Skin of body (tissue), 2 donors: Measurements from ENCODE around the gene ZDHHC4. TPM values are rescaled to one million over a fixed set of nuclear protein-coding genes. Genes with fewer than 3 reads are reported as not detected.
"Not testable (repeated sequence)": the region's sequence is repeated elsewhere in the genome, so short reads cannot be mapped to it uniquely, and the experiment has no call there.

Experiments used
- DNase-seq: peaks from one replicate; lab custom pipeline; 2025; lab: John Stamatoyannopoulos, UW
- total RNA-seq: library from RNA; depleted of rRNA; stranded (reverse); fragments of >200 nt; gene quantifications from one replicate; pipeline ENCODE4 v1.2.3, GENCODE V29; 2014

The ZDHHC4 gene
- total RNA-seq, 1 donor from 2014 or later: 30.3 TPM

GRCh38 chr7:6559896-6560295 lies 17.4 kb upstream of the ZDHHC4 start:
- no peak for DNase-seq

DNA sequence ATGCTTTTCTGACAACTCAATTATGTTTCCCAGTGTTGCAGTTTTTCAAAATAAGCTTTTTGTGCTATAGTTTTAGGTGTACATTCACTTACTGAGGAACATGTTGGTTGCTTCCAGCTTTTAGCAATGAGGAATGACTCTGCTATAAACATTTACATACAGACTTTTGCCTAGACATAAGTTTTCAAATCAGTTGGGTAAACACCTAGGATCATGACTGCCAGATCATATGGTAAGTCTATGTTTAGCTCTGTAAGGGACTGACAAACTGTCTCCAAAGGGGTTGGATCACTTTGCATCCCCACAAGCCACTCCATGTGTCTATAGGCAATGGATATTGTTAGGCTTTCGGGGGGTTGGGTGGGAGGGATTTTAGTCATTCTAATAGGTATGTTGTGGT lies 15.1 kb upstream of the ZDHHC4 start:
- DNase-seq: no peak

GRCh38 chr7:6563936-6564770 lies 13.1 kb upstream of the ZDHHC4 start:
- DNase-seq: no peak

DNA sequence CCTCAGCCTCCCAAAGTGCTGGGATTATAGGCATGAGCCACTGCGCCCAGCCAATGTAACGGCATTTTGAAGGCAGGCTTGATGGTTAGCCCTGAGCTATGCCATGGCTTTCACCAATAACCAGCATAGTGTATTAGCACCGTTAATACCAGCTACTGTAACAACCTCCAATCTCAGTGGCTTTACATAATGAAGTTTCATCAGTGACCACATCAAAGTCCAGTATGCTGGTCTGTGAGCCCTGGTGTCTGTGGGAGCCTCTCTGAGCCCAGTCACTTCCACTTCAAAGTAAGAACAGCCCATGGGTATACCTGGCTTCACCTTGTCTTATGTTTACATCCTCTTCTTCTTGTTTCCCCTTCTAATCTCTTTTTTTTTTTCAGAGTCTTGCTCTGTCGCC lies 11.6 kb upstream of the ZDHHC4 start:
- no peak for DNase-seq

DNA sequence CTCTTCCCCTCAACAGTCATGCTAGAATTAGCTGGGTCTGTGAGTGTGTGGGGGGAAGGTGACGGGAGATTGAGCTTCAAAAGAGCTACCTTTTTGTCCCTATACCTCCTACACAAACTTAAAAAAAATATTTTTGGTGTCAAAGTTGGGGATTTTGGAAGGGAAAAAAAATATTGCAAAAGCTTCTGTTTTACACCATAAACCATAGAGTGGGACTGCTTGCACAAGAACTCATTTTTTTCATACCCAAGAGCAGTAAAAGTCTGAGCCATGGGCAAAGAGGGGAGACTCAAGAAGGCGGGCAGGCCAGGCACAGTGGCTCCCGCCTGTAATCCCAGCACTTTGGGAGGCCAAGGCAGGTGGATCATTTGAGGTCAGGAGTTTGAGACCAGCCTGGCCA lies 9.4 kb upstream of the ZDHHC4 start:
- DNase-seq: no peak

DNA sequence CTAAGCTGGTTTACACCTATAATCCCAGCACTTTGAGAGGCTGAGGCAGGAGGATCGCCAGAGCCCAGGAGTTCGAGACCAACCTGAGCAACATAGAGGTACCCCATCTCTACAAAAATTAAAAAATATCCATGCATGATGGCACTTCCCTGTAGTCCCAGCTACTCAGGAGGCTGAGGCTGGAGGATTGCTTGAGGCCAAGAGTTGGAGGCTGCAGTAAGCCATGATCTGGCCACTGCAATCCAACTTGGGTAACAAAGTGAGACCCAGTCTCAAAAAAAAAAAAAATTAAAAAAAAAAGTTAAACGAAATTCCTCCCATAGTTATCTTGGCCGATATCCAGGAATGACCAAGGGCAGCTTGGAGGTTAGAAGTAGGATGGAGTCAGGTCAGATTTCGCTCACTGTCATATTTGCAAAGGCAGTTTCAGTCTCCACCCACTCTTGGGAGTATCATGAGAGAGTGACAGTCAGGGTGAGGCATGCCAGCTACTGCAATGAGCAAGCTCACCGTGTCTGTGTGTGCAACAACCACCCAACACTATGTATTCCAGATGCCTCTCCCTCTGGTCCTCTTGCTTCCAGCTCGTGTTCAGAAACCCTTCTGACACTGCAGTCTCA lies 6.0 kb upstream of the ZDHHC4 start:
- no peak for DNase-seq

- DNase-seq: no peak
These were observed 1.8 kb upstream of the ZDHHC4 start for GRCh38 chr7:6575281-6576023.

DNA sequence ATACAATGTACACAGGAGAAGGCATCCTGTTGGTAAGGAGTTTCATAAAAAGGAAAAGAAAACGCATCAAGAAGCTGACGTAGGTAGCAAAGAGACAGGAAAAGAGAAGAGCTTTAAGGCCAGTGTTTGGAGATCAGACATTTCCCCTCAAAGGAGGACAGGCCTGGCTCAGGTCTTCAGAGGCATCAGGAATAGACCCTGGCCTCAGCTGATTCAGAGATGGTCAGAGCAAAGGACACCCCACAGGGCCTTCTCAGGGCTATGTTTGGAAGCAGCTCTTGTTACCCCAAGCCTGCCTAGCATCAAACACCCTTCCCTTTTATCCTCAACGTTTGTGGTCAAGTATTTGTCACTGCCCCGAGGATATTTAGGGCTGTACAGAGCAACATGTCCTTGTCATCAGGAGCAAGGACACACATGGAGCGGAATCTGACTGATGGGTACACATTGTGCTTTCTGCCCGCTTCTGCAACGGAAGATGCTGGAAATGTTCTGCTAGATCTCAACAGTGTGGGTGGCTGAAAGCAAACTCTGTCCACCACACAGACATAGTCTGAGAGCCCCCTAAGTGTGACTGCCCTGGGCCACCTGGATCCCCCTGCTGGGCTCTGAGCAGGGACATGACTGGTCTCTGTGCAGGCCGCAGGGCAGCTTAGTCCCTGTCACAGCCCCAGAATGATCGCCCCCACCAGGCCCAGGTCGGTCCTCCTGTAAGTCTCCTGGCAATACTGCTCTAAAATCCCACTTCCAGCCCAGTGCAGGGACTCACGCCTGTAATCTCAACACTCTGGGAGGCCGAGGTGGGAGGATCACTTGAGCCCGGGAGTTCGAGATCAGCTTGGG lies 1.0 kb upstream of the ZDHHC4 start:
- DNase-seq: no peak

- DNase-seq: not testable (repeated sequence)
These were observed 336 bp upstream of the ZDHHC4 start for GRCh38 chr7:6576867-6577368.

DNA sequence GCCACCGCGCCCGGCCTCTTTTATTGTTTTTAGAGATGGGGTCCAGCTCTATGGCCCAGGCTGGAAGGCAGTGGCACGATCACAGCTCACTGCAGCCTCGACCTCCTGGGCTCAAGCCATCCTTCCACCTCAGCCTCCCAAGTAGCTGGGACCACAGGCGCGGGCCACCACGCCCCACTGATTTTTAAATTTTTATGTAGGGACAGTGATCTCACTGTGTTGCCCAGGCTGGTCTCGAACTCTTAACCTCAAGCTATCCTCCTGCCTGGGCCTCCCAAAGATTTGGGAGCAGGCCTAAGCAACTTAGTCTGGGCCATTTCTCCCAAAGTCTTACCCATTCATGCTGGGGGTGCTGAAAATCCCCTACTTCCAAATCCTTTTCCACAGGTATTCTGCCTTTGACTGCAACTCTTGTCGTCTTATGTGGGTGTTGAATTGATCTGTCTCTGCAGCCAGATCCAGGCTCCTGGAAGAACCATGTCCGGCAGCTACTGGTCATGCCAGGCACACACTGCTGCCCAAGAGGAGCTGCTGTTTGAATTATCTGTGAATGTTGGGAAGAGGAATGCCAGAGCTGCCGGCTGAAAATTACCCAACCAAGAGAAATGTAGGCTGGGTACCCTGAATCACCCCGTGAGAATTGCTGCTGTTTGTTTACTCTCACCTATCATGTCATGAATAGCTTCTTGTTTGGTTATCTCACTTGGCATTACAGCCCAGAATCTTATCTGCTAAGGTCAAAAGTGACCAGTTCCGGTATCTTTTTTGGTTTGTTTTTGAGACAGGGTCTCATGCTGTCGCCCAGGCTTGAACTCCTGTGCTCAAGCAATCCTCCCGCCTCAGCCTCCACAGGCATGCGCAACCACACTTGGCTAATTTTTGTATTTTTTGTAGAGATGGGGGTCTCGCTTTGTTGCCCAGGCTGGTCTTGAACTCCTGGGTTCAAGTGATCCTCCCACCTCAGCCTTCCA lies 1.1 kb downstream of the ZDHHC4 start:
- DNase-seq: no peak

DNA sequence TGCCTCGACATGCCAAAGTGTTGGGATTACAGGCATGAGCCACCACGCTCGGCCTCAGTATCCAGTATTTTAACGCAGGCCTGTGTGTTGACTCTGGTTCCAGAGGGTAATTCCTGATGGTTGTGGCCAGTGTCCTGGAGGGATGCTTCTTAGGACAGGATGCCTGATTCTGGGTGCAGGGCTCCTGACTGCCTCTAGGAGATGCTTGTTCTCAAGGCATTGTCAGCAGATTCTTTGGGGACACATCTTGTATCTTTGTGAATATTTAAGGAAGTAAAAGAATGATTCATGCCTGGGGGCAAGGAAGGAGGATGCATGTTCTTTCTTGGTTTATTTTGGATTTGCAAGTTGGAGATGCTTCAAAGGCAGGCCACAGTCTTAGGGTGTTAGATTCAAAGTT lies 2.2 kb downstream of the ZDHHC4 start:
- no peak for DNase-seq

DNA sequence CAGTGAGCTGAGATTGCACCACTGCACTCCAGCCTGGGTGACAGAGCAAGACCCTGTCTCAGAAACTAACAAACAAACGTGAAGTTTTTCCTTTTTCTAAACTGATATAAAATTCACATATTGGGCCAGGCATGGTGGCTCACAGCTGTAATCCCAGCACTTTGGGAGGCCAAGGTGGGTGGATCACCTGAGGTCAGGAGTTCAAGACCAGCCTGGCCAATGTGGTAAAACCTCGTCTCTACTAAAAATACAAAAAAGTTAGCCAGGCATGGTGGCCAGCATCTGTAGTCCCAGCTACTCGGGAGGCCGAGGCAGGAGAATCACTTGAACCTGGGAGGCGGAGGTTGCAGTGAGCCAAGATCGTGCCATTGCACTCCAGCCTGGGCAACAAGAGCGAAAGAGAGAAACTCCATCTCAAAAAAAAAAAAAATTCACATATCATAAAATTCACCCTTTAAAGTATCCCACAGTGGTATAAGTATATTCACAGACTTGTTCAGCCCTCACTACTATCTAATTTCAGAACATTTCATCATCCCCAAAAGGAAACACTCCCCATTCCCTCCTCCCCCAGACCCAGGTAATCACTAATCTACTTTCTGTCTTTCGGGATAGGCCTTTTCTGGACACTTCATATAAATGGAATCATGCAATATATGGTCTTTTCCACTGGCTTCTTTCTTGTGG lies 8.6 kb downstream of the ZDHHC4 start:
- not testable (repeated sequence) for DNase-seq

DNA sequence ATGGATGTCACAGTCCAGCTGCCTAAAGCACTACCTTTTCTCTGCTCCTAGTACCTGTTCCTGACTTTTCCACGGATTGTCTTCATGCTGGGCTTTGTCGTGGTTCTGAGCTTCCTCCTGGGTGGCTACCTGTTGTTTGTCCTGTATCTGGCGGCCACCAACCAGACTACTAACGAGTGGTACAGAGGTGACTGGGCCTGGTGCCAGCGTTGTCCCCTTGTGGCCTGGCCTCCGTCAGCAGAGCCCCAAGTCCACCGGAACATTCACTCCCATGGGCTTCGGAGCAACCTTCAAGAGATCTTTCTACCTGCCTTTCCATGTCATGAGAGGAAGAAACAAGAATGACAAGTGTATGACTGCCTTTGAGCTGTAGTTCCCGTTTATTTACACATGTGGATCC lies 11.3 kb downstream of the ZDHHC4 start:
- DNase-seq: no peak

GRCh38 chr7:6589151-6589828 lies 12.0 kb downstream of the ZDHHC4 start:
- no peak for DNase-seq

DNA sequence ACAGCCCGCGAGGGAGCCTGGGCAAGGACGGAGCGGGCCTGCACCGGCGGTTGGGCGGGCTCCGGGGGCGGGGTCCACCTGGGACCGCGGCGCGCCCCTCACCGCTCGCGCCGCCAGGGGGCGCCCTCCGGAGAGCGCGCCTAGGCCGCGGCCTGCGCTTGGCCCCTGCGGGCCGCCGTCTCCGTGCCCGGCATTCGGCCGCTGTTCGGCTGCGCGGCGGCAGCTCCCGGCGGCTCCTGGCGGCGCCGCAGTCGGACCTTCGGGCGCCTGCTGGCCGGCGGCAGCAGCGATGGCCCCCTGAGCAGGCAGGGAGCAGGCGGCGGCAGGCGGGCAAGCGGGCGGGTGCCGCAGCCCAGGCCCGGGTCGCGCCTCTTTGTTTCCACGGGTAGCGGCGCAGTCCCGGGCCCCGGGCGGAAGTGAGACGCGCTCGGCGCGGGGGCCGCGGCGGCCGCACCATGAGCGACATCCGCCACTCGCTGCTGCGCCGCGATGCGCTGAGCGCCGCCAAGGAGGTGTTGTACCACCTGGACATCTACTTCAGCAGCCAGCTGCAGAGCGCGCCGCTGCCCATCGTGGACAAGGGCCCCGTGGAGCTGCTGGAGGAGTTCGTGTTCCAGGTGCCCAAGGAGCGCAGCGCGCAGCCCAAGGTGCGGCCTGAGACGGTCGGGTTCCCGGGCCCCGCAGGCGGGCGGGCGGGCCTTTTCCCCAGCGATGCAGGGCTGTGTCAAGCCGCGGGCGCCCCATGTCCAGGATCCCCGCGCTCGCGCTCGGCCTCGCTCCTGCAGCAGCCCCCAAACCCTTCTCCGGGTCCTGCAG lies 12.8 kb downstream of the ZDHHC4 start, which contains the start of gene INTS15:
Gene INTS15, plus strand, starts transcription at position 193 of the 816 bp plus-strand sequence. Its CDS starts 263 bp downstream, at position 456.
- DNase-seq: peak; percentile 80

- no peak for DNase-seq
These were observed 13.4 kb downstream of the ZDHHC4 start for GRCh38 chr7:6590645-6591110.

GRCh38 chr7:6600093-6600492 lies 22.8 kb downstream of the ZDHHC4 start:
- DNase-seq: no peak

GRCh38 chr7:6604458-6604857 lies 27.2 kb downstream of the ZDHHC4 start:
- DNase-seq: no peak
